GM18861 (cell line): ENCODE measurements around the gene MRTFB.

Source experiments
- ATAC-seq: cut with Tn5 transposase; IDR thresholded peaks from one replicate; pipeline ENCODE4 v1.9.1; 2021; ENCODE audit not compliant: unreplicated experiment

The MRTFB gene

GRCh38 chr16:14061732-14062259, 9.3 kb upstream of the MRTFB start:
- ATAC-seq, result no peak

DNA sequence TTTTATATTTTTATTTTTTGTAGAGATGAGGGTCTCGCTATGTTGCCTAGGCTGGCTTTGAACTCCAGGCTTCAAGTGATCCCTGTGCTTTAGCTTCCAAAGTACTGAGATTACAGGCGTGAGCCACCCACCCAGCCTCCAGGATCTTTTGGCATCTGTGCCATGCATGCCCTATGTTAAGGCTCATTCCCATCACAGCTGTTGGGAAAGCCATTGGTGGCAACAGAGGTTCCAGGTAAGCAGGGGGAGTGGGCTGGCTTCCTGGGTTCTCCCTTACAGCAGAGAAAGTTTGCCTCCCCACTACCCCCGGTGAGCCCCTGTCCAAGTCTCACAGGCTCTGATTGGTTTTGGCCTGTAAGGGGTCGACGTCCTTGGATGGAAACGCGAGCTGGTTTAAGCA, 8.9 kb upstream of the MRTFB start:
- ATAC-seq, result no peak

GRCh38 chr16:14063618-14064581, 7.2 kb upstream of the MRTFB start:
- ATAC-seq, result no peak

DNA sequence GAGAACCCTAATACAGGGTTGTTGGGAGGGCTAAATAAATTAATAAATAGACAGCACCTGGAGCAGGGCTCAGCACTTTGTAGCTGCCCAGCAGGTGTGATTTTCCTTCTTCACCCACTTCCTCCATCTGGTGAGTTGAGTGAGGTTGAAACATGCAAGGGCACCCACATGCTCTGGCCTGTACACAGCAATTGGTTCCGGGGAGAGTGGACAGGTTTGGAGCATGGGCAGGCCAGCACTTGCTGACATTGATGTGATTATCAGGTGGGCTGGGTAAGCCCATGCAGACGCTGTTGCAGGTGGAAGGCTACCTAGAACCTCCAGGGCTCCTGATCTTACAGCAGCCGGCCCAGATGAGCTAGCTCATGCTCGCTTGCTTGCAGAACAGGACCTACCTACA, 1.3 kb upstream of the MRTFB start:
- no peak for ATAC-seq

- peak; percentile 27 for ATAC-seq
Measured at GRCh38 chr16:14070555-14070876, 603 bp upstream of the MRTFB start.

GRCh38 chr16:14071576-14072271, 605 bp downstream of the MRTFB start:
- ATAC-seq, result peak; percentile 13

DNA sequence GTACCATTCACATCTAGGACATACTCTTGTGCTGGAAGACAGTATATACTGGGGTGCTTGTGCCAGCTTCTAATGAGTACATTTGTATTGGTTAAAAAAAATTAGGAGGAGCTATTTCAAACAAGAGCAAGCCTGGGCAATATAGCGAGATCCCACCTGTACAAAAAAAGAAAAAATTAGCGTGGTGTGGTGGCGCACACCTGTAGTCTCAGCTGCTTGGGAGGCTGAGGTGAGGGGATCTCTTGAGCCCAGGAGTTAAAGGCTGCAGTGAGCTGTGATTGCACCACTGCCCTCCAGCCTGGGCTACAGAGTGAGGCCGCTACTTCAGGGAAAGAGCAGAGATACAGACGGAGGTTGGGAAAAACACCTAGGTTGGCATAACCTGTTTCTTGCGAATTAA, 1.2 kb downstream of the MRTFB start:
- ATAC-seq, result no peak

DNA sequence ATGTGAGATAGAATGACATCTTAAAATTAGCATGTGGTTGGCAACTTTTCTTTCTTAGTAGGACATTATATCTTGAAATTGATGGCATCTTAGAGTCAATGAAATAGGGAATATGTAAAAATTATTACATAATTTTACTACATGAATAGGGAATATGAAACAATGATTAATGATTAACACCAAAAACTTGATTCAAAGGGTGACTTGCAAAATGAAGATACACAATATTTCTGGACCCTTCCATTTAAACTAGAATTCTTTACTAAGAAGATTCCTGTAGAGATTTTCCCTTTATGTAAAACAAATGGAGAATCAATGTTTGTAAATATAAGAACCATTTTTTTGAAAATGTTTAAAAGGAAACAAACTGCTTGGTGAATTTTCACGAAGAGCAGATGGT, 3.4 kb downstream of the MRTFB start:
- ATAC-seq, result no peak

DNA sequence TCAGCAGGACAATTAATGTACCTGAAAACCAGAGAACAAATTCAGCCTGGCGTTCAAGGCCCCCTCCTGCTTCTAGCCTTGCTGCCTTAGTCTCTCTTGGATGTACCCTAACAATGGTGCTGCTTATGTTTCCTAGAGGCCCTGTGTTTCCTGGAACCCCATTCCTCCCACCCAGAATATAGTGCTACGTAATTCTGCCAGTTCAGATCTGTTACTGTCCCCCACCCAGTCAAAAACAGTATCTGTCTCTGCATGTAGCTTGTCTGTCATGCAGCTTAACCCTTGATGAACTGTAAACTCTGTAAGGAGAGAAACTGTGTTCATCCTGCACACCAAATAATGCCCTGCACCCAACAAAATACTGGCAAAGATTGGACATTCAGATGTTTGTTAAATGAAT, 6.8 kb downstream of the MRTFB start:
- ATAC-seq, result no peak

DNA sequence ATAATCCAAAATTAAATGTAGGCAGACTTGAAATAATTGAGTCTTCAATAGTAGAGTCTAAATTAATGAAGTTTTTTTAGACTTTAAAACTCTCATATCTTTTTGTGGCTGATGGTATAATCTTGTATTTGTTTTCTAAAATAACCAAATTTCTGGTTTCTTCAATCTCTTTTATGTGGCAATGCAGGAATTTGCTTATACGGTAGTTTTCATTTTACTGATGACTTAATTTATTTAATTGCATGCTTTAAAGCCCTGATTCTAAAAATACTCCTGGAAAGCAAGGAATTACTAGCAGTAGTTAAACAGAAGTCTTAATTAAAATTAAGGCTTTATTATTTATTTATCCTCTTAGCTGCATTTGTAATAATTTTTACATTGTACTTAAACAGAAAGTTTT, 15.4 kb downstream of the MRTFB start:
- ATAC-seq, result no peak

DNA sequence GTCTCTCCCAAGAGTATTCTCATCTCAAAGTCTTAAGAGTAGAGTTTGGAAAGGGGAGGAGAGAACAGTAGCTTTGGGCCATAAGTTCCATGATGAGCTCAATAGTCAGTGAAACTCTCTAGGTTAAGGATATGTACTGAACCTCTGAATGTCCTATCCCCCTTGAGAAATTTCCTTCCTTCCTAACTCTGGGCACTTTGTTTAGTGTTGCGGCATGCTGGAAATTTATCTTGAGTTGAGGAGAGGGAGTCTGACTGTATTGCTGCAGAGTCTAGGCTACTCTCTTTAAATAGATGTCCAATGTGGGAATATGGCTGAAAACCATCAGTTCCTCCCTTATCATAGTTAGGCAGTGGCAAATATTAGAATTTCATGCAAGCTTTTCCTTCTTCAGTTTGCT, 16.1 kb downstream of the MRTFB start:
- ATAC-seq, result no peak

- ATAC-seq, result no peak
Measured at GRCh38 chr16:14087590-14088154, 16.6 kb downstream of the MRTFB start.

DNA sequence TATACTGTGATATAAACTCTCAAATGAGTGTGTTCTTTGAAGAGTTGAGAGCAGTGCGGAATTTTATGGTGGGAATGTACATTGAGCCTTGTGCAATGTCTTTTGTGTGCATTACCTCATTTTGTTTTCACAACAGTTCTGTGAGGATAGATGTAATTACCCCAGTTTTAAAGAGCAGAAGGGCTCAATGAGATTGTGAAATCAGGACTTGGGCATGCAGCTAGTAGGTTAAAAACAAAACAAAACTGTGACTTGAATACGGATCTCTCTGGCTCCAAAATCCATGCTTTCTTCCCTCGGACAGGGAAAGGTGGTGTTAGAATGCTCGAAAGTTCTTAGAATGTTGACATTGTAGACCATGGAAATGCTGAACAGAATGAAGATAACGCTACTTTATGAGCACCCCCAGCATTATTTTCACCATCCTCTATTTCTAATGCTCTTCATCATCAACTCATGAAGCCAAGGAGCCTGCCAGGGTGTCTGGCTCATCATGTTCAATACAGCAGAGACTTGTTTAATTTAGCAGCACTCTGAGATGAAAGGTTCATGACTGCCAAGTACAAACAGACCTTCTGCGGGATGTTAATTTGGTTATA, 17.1 kb downstream of the MRTFB start:
- ATAC-seq, result no peak

- no peak for ATAC-seq
Measured at GRCh38 chr16:14089283-14089823, 18.2 kb downstream of the MRTFB start.

- no peak for ATAC-seq
Measured at GRCh38 chr16:14092561-14092960, 21.4 kb downstream of the MRTFB start.

DNA sequence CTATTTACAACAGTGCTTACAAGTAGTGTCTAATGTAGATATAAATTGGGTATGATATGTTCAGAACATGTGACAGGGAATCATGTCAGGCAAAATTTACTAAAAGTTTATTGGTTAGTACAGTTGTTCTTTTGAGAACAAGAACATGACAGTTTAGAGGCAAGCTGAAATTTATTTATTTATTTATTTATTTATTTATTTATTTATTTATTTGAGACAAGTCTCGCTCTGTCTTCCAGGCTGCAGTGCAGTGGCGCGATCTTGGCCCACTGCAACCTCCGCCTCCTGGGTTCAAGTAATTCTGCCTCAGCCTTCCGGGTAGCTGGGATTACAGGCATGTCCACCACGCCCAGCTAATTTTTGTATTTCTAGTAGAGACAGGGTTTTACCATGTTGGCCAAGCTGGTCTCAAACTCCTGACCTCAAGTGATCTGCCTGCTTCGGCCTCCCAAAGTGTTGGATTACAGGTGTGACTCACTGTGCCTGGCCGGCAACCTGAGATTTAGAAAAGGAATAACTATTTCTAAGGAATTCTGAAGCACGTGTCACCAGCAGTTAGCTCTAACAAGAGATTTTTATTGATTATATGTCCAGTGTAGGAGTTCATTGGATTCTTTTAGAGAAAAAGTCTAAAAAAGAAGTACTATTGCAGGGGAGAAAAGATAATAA, 24.9 kb downstream of the MRTFB start:
- no peak for ATAC-seq

DNA sequence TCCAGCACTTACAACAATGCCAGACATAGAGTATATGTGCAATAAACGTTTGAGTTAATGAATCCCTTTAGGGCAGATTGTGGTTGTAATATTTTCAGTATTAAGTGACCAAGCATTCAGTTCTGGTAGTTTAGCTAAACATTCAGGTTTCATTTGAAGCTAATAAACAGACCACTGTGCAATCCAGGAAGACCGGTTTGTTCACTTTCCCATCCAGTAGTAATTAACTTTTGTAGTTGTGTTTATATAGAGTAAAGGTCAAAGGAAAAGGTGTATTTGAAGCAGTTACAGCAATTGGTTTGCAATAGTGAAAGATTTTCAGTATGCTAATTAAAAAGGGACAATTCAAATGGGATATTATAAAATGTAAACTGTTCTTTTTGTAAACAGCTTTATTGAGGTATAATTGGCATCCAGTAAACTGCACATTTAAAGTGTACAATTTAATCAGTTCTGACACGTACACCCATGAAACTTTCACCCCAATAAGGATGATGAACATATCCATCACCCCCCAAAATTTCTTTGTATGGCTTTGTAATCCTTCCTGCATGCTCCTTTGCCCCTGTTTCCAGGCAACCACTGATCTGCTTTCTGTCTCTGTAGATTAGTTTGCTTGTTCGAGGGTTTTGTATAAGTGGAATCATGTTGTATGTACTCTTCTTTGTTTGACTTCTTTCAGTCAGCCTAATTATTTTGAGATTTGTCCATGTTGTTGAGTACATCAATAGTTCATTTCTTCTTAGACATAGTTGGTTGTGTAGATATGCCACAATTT, 26.3 kb downstream of the MRTFB start:
- no peak for ATAC-seq

DNA sequence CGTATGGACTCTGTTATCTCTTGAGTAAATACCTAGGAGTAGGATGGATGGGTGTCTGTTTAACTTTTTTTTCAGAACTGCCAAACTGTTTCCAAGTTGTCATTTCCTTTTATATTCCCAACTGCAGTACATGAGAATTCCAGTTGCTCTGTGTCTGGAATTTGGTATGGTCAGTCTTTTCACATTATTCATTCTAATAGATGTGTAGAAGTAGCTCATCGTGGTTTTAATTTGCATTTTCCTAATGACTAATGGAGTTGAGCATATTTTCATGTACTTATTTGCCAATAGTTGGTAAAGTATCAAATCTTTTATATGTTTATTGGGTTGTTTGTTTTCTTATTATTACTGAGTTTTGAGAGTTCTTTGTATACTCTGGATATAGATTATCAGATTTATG, 27.0 kb downstream of the MRTFB start:
- ATAC-seq, result no peak

DNA sequence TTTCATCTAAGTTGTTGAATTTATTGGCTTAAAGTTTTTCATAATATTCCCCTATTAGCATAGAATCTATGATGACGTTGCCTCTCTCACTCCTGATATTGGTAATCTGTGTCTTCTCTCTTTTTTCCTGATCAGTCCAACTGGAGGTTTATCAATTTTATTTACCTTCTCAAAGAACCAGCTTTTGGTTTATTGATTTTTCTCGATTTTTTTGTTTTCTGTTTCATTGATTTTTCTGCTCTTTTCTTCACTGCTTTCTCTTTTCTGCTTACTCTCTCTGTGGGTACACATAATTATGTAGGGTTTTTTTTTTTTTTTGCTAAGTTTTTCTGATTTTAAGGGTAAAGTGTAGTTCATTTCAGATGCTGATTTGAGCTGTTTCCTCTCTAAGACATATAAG, 29.7 kb downstream of the MRTFB start:
- no peak for ATAC-seq

DNA sequence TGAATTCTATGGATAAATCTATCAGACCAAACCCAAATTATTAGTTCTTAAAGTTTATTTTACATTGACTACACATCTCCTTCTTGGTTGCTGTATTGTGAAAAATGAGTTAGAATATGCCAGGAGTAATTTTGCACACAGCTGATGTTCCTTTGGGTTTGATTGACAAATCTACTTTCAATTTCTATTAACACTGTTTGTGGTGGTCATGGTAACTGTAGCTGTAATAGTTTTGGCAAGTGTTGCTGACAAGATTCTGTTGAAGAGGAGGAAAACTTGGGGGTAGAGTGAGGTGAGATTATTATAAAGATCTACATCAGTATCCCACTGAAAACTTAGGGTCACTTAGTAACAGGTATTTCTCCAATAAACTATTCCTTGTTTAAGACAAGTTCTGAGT, 30.3 kb downstream of the MRTFB start:
- no peak for ATAC-seq
